ENCODE measurements around the gene PALM3.
A peak's percentile ranks its signal among the peaks of the same experiment; 100 is the strongest.

Gene PALM3

DNA sequence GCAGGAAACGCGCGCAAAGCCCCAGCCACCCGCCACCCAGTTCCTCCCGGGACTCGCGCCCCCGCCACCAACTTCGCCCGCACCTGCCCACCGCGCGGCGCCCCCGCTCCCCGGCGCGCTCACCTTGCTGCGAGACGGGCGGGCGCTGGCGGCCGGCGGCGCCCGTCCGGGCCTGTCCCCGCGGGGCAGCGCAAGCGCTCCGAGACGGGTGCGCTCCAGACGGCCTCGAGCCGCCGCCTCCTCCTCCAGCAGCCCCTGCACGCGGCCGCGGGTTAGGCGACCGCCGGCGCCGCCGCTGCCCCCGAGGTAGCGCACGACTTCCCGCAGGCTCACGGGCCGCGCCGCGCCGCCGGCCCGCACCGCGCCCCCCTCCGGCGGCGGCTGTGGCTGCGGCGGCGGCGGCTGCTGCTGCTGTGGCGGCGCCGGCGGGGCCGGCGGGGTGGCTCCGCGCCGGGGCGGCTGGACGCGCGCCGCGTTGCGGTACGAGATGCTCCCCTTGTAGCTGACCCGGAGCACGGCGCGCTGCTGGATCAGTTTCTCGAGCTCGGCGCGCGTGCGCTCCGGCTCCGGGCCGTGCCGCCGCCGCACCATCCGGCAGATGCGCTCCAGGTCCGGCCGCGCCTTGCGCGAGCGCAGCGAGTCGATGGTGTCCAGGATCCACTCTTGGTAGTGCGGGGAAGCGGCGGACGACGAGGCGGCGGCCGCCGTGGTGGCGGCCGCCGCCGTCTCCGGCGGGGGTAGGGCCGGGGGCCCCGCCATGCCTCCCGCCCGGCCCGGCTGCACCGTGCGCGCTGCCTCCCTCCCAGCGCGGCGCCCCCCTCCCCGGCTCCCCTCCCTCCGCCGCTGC, 28.0 kb upstream of the PALM3 start:
- DNase-seq = no peak

DNA sequence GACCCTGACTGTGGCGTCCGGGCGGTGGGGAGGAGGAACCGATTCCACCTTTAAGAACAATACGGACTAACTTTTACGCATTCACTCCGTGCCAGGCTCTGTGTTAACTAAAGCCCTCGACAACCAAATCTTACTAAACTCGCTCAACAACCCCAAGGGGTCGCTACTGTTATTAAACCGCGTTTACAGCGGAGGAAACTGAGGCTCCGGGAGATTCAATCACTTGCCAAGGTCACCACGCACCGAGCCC, 27.5 kb upstream of the PALM3 start:
- no peak for DNase-seq

DNA sequence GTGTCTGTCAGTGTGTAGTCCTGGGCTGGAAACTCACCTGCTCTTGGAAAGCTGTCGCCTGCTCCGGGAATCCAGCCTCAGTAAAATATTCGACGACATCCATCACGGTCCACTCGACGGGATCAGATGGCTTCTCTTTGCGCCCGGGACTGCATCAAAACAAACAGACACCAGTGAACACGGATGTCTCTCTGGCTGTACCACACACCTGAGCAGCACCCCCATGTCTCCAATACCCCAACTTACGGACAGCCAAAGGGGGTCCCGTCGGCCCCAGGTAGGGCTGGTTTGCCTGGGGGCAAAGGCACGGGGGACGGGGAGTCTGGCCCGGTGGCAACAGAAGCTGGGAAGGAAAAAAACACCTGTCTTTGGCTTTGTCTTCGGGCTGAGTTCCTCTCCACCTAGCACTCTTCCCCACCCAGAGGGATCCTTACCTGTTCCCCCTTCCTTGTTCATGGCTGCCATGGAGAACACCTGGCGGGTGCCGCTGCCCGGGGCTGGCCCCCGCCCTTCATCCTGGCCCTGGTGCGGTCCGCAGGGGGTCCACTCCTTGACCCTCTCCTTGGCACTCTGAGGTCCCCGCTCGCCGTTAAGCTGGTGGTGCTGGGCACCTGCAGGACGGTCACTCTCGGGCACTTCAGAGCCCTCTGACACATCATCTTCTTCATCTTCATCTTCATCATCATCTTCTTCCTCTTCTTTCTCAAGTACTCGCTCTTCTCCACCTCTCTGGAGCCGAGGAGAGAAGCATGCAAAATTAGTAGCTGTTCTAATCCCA, 26.9 kb upstream of the PALM3 start:
- DNase-seq = no peak

DNA sequence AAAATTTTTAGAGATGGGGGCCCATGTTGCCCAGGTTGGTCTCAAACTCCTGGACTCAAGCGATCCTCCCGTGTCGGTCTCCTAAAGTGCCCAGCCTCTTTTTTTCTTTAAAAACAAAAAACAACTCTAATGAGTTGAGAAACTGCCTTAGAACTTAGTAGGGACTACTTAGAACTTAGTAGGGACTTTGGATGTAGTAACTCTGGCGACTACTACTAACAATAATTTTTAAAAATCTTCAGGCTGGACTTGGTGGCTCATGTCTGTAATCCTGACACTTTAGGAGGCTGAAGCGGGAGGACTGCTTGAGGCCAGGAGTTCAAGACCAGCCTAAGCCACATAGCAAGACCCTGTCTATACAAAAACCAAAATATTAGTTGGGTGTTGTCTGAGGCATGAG, 24.2 kb upstream of the PALM3 start:
- DNase-seq = no peak

DNA sequence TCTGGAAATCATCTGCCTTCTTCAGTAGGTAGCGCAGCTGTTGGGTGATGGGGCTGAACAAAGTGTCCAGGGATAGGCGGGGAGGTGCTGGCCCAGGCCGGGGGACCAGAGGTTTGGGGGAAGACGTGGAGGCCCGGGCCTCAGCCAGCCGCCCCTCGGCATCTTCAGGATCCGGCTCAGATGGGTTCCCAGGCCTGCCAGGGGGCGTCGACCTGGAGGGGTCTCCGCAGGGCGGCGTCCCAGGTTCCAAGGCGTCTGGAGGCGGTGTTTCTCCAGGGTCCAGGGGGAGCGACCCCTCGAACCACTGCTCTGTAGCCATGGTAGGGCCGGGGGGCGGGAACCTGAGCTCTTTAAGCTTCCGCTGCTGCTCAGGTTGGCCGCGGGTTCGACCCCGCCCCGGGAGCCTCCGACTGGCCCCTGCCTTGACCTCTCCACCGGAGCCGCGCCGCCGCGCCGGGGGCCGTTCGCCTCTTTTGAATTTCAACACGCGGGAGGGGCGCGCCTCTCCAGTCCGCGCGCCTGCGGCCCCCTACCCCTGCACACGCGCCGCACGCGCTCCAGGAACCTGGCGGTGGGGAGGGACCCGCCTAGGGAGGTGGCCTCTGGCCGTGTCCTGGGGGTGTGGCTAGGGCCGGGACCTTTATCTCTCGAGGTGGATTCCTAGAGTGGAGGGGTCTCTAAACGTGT, 23.6 kb upstream of the PALM3 start, which contains the start of gene C19orf67:
TSS of gene C19orf67 (minus strand) at position 475 of the 687 bp plus-strand sequence. CDS start at position 319, 156 bp downstream.
- DNase-seq = no peak

DNA sequence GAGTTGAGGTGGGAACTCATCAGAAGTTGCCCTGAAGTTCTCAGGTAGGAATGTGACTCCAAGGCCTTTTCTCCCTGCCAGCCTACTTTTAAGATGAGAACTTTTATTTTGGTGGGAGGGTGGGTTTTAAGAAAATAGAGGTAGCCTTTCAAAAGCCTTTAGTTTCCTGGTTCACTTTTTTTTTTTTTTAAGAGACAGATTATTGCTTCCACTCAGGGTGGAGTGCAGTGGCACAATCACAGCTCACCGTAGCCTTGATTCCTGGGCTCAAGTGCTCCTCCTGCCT, 20.7 kb upstream of the PALM3 start:
- DNase-seq = no peak

DNA sequence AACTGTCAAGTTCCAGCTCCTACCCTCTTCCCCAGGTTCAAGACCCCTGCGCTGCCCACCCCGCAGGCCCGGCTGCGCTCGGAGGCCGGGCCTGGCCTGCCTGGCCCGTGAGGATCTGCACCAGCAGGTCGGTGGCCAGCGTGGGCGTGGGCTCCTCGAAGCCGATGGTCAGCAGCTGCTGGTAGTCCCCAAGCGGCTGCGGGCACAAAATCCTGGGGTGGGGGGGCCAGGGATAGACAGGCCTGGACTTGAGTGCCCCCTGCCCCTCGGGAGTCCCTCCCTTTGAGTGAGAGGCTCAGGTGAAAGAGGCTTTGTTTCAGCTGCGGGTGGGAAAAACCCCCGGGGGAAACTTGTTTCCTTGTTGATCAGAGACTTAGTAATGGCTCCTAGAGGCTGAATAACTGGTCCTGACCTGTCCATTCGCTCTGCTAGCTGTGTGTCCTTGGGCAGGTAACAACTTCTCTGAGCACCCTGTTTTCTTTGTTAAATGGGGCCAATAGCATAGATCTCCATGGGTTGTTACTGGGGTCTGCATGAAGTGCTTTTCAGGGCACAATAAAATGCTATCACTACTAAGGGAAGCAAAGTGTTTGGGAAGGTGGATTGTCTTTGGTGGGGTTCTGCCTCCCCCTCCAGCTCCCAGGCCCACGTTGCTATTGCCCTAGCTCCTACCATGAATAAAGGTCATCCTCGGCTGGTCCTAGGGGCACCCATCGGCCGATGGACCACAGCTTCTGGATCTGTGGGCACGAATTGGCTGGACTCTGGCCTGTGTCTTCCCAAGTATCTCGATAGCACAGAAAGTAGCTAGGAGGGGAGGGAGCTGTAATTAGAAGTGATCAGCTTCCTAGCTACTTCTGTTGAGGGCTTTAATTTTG, 20.2 kb upstream of the PALM3 start:
- no peak for DNase-seq

DNA sequence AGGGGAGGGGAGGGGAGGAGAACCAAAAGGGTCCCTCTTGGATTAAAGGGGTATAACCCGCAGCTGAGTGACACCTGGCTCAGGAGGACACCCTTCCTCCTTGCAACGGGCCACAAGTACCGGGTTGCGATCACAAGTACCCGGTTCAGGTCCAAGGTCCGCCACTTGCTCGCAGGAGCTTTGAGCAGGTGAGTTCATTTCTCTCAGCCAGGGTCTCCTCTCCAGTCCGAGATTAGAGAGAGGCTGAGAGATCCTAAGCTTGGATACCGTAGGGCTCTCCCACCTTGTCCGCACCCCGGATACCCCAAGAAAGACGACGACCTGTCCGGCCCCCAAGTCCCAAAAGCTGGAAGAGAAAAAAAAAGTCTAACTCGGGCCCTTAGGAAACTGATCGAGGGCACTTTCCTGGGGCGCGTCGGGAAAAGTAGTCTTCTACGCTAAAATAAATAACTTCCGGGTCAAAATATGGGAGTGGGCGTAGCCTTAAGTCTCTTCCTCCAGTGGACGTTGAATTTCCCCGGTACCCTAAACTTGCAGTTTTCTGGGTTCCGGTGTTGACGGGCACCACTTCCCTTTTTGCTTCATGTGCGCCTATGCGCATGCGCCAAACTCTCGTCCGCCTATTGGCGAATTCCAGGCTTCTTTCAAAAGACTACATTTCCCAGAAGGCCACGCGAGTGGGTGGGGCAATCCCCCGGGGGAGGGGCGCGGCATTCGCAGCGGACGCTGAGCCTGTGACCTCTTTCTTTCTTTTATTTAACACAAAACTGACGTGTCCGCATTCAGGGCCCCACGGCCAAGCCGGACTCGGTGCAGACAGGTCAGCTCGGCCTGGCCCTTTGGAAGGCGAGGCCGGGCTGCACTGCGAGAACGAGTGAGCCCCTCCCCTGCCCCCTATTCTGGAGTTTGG, 19.3 kb upstream of the PALM3 start:
- peak; percentile 99 for DNase-seq

DNA sequence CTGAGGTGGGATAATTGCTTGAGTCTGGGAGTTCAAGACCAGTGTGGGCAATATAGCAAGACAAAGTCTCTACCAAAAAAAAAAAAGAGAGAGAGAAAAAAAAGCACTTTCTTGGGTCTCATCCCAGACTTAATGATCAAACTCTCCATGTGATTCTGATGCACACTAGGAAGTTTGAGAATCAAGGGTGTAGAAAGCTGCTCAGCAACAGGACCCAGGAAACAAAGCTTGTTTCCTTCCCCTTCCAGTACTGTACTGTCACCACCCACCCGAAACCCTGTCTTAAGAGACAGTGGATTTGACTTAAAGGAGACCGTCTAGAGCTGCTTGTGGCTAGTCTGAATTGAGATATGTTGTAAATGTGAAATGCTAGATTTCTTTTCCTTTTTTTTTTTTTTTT, 16.5 kb upstream of the PALM3 start:
- DNase-seq = no peak

DNA sequence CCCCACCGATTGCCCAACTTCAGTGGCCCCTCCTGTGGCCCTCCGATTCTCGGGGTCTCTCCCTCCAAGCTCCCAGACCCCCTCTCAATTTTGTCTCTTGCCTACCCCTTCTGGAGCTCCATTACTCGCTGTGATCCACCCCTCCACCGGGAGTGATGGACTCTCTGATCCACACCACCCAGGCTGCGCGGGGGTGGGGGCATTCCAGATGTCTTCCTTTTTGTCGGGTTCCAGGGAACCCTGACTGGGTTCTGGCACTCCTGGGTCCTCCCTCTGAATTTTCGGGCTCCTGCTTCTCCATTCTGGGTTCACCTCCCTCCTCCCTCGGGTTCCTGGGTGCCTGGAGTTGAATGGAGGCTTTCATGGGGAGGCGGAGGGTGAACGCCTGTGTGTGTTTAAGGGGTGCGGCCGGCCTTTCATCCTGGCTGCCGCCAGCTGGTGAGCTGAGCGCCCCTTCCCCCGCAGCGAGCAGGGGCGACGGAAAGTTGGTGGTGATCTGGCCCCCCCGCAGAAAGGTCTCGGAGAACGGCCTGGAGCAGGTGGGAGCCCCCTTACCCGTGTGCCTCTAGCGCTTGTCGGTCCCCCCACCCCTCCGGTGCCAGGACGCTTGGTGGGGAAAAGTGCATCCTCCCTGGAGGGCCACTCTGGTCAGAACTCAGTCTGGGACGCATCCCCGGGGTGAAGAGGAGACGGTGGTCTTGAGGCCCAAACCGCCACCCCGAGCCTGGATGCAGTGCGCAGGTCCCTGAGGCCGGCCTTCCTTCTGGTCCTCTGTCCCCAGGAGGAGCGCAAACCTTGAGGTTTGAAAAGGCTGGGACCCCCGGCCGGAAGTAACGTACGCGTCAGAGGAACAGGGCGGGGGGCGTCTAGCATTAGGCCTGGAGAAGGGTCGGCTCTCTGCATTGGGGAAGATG, 12.3 kb upstream of the PALM3 start:
- DNase-seq = peak; percentile 57

DNA sequence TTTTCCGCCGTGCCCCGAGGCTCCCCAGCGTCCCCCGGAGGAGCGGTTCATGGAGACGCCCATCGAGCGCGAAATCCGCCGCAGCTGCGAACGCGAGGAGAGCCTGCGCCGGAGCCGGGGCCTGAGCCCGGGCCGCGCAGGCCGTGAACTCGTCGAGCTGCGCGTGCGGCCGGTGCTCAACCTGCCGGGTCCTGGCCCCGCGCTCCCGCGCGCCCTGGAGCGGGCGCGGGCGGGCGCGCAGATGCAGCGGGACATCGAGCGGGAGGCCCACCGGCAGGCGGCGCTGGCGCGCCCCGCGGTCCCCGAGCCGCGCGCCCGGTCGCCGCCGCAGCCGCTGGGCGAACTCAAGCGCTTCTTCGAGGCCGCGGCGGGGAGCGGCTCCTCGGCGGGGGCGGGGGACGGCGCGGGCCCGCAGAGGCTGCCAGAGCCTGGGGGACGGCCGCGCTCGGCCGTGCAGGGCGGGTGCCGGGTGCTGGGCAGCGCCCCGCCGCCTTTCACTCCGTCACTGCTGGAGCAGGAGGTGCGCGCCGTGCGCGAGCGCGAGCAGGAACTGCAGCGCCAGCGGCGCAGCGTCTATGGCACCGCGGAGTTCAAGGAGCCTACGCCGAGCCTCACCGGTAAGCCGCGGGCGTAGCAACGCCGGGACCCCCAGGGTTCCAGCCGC, 11.5 kb upstream of the PALM3 start:
- DNase-seq = peak; percentile 67

DNA sequence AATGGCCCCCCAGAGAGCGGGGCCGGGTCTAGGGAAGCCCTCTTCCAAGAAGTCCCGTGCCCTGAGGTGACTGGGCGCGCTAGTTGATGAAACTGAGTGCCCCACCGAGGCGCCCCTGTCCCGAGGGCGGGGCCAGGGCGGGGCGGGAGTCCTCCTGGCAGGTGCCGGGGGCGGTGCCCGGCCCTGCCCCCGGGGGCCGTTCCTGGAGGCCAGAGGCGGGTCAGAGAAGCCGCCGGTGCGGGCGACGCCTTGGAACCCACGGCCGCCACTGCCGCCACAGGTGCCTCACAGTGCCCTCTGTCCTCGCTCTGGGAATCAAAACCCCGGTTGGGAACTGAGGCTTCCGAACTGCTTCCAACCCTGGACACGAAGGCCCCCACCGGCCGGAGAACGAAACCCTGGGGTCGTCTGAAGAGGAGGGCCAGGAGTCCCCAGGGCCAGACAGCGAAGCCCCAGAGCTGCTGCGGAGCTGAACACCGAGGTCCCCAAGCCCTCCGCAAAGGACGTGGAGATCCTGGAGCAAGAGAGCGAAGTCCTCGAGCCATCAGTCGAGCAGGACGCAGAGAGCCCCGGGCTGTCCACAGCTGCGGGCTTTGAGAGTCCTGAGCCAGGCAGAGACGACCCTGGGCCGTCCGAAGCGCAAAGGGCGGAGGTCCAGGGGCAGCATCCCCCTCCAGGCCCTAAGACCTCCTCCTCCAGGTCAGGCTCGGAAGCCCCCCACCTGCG, 10.8 kb upstream of the PALM3 start, which contains the start of gene MISP3:
TSS of gene MISP3 (plus strand) at position 252 of the 726 bp plus-strand sequence. CDS start 524 bp downstream, outside the sequence.
- DNase-seq = peak; percentile 60

DNA sequence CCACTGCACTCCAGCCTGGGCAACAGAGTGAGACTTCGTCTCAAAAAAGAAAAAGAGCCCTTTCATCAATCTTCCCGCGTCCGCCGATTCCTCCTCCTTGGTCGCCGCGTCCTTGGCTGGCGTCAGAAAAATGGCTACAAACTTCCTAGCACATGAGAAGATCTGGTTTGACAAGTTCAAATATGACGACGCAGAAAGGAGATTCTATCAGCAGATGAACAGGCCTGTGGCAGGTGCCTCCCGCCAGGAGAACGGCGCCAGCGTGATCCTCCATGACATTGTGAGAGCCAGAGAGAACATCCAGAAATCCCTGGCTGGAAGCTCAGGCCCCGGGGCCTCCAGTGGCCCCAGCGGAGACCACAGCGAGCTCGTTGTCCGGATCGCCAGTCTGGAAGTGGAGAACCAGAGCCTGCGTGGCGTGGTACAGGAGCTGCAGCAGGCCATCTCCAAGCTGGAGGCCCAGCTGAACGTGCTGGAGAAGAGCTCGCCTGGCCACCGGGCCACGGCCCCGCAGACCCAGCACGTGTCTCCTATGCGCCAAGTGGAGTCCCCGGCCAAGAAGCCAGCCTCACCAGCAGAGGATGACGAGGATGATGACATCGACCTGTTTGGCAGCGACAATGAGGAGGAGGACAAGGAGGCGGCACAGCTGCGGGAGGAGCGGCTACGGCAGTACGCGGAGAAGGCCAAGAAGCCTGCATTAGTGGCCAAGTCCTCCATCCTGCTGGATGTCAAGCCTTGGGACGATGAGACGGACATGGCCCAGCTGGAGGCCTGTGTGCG, 8.6 kb upstream of the PALM3 start:
- no peak for DNase-seq

DNA sequence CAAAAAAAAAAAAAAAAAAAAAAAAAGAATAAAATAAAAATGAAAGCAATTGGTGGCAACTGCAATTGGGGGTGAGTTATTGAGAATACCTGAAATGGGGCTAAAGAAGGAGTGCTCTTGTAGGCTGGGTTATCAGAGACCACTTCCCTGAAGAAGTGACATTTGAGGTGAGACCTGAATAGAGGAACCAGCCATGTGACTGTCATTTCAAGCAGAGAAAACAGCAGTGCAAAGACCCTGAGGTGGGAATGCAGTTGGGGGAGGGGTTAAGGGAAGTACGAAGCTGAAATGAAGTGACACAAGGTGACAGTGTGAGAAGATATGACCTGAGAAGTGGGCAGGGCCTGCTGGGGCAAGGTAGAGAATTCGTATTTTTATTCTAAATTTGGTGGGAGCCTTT, 4.3 kb upstream of the PALM3 start:
- no peak for DNase-seq

DNA sequence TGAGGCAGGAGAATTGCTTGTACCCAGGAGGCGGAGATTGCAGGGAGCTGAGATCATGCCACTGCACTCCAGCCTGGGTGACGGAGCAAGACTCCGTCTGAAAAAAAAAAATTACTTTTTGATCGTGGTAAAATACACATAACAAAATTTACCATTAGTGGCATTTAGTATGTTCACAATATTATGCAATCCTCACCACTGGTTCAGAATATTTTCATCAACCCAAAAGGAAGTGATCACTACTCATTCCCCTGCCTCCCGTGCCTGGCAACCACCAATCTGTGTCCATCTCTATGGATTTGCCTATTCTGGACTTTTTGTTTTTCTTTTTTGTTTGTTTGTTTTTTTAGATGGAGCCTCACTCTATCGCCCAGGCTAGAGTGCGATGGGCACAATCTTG, 1.2 kb upstream of the PALM3 start:
- no peak for DNase-seq

DNA sequence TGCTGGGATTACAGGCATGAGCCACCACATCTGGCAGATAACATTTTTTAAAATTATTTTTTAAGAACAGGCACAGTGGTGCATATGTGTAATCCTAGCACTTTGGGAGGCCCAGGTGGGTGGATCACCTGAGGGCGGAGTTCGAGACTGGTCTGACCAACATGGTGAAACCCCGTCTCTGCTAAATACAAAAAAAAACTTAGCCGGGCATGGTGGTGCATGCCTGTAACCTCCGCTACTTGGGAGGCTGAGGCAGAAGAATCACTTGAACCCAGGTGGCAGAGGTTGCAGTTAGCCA, 631 bp upstream of the PALM3 start:
- no peak for DNase-seq

DNA sequence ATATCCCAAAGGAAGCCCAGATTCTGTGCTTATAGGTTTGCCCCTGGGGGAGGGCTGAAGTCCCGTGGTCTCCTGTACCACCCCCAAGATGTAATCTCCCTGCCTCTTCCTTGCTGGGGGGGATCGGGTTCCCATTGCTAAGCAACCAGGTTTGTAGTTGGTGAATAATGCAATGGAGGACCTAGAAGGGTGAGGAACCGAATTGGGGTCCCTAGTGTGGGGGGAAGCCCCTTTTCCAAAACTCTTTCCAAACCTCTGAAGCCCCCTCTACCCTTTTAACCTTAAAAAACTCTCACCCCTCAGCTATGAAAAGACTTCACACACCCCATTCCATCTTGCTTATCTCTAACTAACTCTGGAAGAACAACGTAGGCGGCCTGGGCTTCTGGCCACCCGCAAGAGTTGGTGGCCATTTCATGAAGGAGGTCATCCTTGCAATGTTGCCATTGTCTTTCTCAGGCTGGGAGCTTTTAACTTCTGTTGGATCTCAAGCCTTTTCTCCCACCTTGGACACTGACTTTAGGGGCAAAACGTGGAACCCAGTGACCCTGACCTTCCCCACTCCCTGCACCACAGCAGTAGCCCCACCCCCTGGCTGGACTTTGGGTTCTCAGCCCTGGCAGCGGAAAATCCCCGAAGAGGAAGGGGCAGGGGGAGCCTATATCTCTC, 661 bp downstream of the PALM3 start:
- DNase-seq = no peak

DNA sequence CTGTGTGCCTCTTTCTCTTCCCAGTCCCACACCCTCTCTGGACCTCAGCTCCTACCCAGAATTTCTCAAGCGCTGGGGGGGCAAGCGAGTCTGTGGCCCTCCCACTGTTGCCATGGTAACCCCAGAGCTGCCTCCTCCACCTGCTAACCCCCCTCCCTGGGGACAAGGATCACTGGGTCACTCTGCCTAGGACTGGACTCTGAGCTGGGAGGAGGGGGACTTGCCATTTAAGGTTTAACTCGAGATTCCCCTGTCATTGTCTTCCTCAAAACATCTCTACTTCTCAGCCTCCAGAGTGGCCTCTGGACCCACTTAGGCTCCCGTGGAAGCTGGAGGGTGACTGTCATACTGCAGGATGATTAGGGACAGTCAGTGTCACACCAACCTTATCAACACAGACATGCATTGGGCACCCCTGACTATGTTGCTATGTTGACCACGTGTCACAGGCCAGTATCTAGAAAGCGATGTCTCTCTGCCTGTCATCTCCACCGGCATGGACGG, 2.2 kb downstream of the PALM3 start:
- no peak for DNase-seq
